ENCODE measurements around the gene NOL9. TPM values are rescaled to one million over a fixed set of nuclear protein-coding genes. Genes with fewer than 3 reads are reported as not detected.

NOL9 gene
- total and polyA plus RNA-seq, 3 donors from 2014 or later, result 11.4 to 34.6 (median 29.0) TPM

GRCh38 chr1:6515771-6516170, 38.5 kb downstream of the NOL9 start:
- intact Hi-C loops (cut with DNase I; ENCODE audit: low total_unique reads), result no loop called here
- H3K9me3 ChIP-seq, result no peaks in the 10 kb centered on the region
- WGBS, 2 donors, result 97 to 99% methylated on average over 4 of the region's 4 CpGs
- DNase-seq, result no peak
- H3K27me3 ChIP-seq, result no peaks in the 10 kb centered on the region
- no peak overlapping the region for H3K27ac ChIP-seq
- H3K4me3 ChIP-seq, result no peak overlapping the region
- H3K4me1 ChIP-seq, result peaks cover 11% of the 10 kb centered on the region
- no peaks in the 10 kb centered on the region for H3K36me3 ChIP-seq (ENCODE audit: low read depth, missing control alignments)
- TF ChIP-seq POLR2A (IDR thresholded peaks at IDR 0.05) (no peak), CTCF (IDR thresholded peaks at IDR 0.05) (no peak)

- TF ChIP-seq CTCF (IDR thresholded peaks at IDR 0.05) (no peak), POLR2A (IDR thresholded peaks at IDR 0.05) (no peak)
- Histone ChIP-seq H3K36me3 (ENCODE audit: low read depth, missing control alignments) (no peaks in the 10 kb centered on the region), H3K9me3 (no peaks in the 10 kb centered on the region), H3K4me3 (no peak overlapping the region), H3K4me1 (no peaks in the 10 kb centered on the region), H3K27me3 (no peaks in the 10 kb centered on the region), H3K27ac (no peak overlapping the region)
- intact Hi-C loops (cut with DNase I; ENCODE audit: low total_unique reads), result no loop called here
- DNase-seq, result no peak
- 67 to 81% methylated on average over 8 to 9 of the region's 9 CpGs for WGBS, 2 donors
These were observed 41.0 kb downstream of the NOL9 start for GRCh38 chr1:6513320-6513801.

- no peak overlapping the region for H3K4me3 ChIP-seq
- H3K27ac ChIP-seq, result no peak overlapping the region
- TF ChIP-seq POLR2A (IDR thresholded peaks at IDR 0.05), result no peak
- no peaks in the 10 kb centered on the region for H3K27me3 ChIP-seq
- H3K36me3 ChIP-seq (ENCODE audit: low read depth, missing control alignments), result no peaks in the 10 kb centered on the region
- no peaks in the 10 kb centered on the region for H3K4me1 ChIP-seq
- WGBS, 2 donors, result 89 to 100% methylated on average over 2 to 8 of the region's 8 CpGs
- DNase-seq, result no peak
- H3K9me3 ChIP-seq, result no peaks in the 10 kb centered on the region
- intact Hi-C loops (cut with DNase I; ENCODE audit: low total_unique reads), result no loop called here
These were observed 41.4 kb downstream of the NOL9 start for GRCh38 chr1:6512908-6513280.

GRCh38 chr1:6512245-6512907, 41.9 kb downstream of the NOL9 start:
- no peak overlapping the region for H3K27ac ChIP-seq
- H3K4me1 ChIP-seq, result peaks cover 3% of the 10 kb centered on the region
- no peaks in the 10 kb centered on the region for H3K27me3 ChIP-seq
- H3K36me3 ChIP-seq (ENCODE audit: low read depth, missing control alignments), result no peaks in the 10 kb centered on the region
- H3K4me3 ChIP-seq, result no peak overlapping the region
- no peaks in the 10 kb centered on the region for H3K9me3 ChIP-seq
- TF ChIP-seq CTCF (IDR thresholded peaks at IDR 0.05) (no peak), POLR2A (IDR thresholded peaks at IDR 0.05) (no peak)
- no peak for DNase-seq
- intact Hi-C loops (cut with DNase I; ENCODE audit: low total_unique reads), result no loop called here
- WGBS, 2 donors, result 87 to 96% methylated on average over 4 to 19 of the region's 19 CpGs

GRCh38 chr1:6511561-6512244, 42.6 kb downstream of the NOL9 start:
- intact Hi-C loops (cut with DNase I; ENCODE audit: low total_unique reads), result no loop called here
- 85 to 86% methylated on average over 4 to 16 of the region's 16 CpGs for WGBS, 2 donors
- Histone ChIP-seq H3K27ac (no peak overlapping the region), H3K4me1 (peaks cover 6% of the 10 kb centered on the region), H3K9me3 (no peaks in the 10 kb centered on the region), H3K27me3 (no peaks in the 10 kb centered on the region), H3K36me3 (ENCODE audit: low read depth, missing control alignments) (no peaks in the 10 kb centered on the region), H3K4me3 (no peak overlapping the region)
- no peak for DNase-seq
- TF ChIP-seq POLR2A (IDR thresholded peaks at IDR 0.05) (no peak), CTCF (IDR thresholded peaks at IDR 0.05) (no peak)
